ENCODE results near the gene MGRN1.

DNA sequence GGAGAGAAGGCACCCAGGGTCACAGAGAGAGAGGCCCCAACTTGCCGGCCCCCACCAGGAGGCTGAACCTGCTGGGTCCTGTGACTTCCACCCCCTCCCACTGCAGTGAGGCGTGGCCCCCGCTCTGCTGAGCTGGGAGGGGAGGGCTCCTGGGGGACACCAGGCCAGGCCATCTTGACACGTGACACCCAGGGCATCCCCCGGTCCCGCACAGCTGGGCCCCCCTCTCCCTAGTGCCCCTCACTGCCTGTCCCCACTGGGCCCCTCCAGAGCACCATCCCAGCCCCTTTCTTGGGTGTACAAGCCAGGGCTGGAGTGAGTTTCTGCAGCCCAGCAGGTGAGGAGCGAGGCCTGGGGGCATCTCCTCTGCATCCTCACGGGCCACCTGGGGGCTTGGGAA, 22.3 kb upstream of the MGRN1 start:
- TF ChIP-seq, protein P1, sequence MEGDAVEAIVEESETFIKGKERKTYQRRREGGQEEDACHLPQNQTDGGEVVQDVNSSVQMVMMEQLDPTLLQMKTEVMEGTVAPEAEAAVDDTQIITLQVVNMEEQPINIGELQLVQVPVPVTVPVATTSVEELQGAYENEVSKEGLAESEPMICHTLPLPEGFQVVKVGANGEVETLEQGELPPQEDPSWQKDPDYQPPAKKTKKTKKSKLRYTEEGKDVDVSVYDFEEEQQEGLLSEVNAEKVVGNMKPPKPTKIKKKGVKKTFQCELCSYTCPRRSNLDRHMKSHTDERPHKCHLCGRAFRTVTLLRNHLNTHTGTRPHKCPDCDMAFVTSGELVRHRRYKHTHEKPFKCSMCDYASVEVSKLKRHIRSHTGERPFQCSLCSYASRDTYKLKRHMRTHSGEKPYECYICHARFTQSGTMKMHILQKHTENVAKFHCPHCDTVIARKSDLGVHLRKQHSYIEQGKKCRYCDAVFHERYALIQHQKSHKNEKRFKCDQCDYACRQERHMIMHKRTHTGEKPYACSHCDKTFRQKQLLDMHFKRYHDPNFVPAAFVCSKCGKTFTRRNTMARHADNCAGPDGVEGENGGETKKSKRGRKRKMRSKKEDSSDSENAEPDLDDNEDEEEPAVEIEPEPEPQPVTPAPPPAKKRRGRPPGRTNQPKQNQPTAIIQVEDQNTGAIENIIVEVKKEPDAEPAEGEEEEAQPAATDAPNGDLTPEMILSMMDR (conservative IDR thresholded peaks at IDR 0.05; ENCODE audit: low read depth, low read length) = no peak
- no peak for TF ChIP-seq EZH2 (IDR thresholded peaks at IDR 0.05; ENCODE audit: borderline replicate concordance, low read depth, low read length, poor library complexity, severe bottlenecking)
